LNCAP (cell line): ENCODE data around the gene SRCAP.

ENCODE experiments used
- CTCF ChIP-seq: fragments of 450-650 bp; IDR thresholded peaks from 2 replicates; pipeline ENCODE4 v1.5.1; 2017; ENCODE audit warnings: mild to moderate bottlenecking

The SRCAP gene

DNA sequence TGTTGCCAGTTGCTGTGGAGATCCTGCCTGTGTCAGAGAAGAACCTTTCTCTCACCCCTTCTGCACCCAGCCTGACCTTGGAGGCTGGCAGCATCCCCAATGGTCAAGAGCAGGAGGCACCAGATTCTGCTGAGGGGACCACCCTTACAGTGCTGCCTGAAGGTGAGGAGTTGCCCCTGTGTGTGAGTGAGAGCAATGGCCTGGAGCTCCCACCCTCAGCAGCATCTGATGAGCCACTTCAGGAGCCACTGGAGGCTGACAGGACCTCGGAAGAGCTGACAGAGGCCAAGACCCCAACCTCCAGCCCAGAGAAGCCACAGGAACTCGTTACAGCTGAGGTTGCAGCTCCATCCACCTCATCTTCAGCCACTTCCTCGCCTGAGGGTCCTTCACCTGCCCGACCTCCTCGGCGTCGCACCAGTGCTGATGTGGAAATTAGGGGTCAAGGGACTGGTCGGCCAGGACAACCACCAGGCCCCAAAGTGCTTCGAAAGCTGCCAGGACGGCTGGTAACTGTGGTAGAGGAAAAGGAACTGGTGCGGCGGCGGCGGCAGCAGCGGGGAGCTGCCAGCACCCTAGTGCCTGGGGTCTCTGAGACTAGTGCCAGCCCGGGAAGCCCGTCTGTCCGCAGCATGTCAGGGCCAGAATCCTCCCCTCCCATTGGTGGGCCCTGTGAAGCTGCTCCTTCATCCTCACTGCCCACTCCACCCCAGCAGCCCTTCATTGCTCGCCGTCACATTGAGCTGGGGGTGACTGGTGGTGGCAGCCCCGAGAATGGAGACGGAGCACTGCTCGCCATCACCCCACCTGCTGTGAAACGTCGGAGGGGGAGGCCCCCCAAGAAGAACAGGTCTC is 39.0 kb downstream of the SRCAP start:
- TF ChIP-seq CTCF = no peak

DNA sequence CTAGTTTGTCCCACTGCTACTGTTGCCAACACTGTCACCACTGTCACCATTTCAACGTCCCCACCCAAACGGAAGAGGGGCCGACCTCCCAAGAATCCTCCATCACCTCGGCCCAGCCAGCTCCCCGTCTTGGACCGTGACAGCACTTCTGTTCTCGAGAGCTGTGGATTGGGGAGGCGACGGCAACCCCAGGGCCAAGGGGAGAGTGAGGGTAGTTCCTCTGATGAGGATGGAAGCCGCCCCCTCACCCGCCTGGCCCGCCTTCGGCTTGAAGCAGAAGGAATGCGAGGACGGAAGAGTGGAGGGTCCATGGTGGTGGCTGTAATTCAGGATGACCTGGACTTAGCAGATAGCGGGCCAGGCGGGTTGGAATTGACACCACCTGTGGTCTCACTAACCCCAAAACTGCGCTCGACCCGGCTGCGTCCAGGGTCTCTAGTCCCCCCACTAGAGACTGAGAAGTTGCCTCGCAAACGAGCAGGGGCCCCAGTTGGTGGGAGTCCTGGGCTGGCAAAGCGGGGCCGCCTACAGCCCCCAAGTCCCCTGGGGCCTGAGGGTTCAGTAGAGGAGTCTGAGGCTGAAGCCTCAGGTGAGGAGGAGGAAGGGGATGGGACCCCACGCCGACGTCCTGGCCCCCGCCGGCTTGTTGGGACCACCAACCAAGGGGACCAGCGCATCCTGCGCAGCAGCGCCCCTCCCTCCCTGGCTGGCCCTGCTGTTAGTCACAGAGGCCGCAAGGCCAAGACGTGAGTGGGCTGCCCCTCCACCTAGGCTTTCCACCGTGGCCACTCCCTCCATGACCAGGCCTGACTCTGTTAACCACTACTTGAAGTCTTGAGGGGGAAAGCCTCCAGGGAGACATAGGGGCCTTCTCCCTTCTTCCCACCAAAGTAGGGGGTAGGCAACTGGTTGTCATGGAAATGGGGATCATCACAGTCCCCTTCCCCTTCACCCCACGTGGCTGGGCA is 40.3 kb downstream of the SRCAP start:
- no peak for TF ChIP-seq CTCF

DNA sequence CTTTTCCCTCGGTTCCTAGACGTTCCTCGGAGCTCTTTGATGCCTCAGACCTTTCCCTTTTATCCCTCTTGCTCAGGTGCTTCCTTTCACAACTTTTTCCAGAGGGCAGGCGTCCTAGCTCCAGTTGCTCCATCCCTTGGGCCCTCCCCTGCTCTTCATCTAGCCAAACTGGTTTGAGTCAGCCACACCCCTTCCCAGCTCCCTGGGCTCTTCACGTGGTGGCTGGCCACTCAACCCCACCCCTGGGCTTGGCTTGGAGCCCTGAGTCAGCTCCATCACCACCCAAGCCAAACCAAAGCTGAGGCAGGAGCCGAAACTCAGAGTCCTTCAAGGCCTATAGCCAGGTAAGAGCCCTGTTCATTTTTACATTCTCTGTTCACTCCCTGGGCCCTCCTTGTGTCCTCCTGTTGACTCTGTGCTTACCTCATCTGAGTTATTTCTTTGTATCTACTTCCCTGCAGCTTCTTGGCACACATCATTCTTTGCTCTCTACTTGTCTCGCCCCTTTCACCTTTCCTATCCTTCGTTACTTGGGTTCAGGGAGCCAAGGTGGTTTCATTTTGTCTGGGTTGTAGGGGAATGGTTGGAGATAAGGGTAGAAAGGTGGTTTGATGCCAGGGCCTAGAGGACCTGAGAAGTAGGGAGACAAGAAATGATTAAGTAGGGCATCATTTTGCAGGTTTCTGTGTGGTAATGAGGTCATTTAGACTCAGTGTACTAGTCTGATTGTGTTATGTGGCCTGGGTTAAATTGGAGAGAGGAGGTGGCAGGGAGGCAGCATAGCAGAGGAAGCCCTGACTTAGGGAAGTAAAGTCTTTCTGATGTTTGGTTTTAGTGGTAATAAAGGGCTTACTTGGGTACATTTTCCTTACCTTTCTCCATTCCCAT is 41.6 kb downstream of the SRCAP start:
- no peak for TF ChIP-seq CTCF

DNA sequence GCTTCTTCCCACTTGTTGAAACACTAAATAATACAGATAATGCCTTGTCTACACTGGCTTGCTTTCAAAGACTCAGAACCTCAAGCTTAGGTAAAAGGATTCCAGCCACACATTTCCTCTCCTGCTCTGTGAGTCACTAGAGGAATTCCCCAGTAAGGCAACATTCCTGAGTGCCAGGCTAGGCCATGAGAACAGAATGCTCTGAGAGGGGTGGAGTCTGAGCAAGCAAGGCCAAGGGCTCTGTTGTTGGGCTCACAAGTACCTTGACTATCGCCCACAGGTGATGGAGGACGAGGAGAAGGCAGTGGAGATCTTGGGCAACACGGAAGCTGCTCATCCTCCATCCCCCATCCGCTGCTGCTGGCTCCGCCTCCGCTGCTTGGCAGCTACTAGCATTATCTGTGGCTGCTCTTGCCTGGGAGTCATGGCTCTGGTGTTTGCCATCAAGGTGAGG is 42.5 kb downstream of the SRCAP start:
- no peak for TF ChIP-seq CTCF

GRCh38 chr16:30743716-30744115 is 44.7 kb downstream of the SRCAP start:
- TF ChIP-seq CTCF = no peak

DNA sequence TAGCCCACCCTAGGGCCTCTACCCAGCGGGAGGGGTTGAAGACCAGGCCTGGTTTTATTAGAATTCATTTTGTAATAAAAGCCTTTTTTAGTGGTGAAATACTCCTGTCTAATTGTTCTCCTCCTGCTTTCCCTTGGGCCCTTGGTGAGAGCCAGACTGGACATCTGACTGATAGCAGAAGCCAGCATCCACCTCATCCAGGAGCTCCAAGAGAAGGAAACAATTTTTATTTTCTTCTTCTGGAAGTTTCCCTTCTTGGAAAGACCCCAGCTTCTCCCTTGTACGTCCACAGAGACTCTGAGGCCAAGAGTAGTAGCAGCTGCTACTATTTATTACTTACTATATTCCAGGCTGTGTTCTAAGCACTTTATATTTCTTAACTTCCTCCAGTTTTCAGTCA is 45.2 kb downstream of the SRCAP start:
- TF ChIP-seq CTCF = no peak

- no peak for TF ChIP-seq CTCF
These were observed 46.1 kb downstream of the SRCAP start for GRCh38 chr16:30745082-30745481.
